ENCODE results near the gene MAML3. TPM values are rescaled to one million over a fixed set of nuclear protein-coding genes. Genes with fewer than 3 reads are reported as not detected.

The MAML3 gene
- total and polyA plus RNA-seq, 4 experiments from 2014 or later = 0.15 to 3.7 (median 1.7) TPM

DNA sequence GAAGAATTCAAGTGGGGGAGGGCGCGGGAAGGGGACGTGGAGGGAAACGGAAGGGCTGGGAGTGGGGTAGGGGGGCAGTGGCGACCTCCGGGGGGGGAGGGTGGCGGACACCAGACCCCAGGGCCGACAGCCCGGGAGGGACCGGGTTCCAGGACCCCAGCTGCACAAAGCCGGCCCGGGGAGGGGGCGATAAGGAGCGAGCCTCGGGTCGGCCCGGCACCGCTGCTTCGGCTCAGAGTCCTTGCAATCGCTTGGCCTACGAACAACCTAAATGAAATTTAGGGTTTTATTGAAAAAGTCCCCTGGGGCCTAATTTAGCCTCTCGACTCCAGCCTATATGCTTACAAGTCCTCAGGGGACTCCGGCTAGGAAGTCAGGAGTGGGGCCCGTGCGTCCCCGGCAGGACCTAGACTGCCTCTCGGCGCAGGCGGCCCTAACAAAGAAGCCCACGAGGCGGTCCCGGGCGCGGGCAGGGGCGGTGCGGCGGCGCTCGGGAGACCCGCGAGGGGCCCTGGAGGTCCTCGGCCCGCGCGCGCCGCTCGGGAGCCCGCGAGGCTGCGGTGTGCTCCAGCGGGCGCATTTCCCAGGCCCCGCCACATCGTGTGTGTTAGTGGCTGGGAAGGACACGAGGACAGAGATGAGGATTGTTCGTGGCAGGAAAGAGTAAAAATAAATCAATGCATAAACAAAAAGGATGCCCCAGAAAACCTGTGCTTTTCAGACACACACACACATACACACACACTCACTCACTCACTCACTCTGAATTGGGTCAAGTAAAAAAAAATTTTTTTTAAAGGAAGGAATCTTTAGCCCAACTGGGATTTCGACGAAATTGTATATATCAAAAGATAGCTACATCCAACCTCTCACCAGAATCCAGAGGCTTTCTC, 418.4 kb downstream of the MAML3 start:
- DNase-seq = no peak
- no peaks in the 10 kb centered on the region for H3K36me3 ChIP-seq (ENCODE audit: insufficient read depth, low read length)
- POLR2A ChIA-PET (ENCODE audit: partially characterized antibody) = no interaction called here
- peaks cover 4% of the 10 kb centered on the region for H3K27me3 ChIP-seq (ENCODE audit: insufficient read depth, low read length)
- CTCF ChIA-PET (ENCODE audit: partially characterized antibody) = interaction anchor here (0.6 to 1.2 kb wide), 2 partner anchors 14 to 625 kb away, joined by 3 read pairs; no protein-coding TSS in a partner anchor
- H3K9me3 ChIP-seq (ENCODE audit: control insufficient read depth in 1 of 2, low read length in 2 of 2) = no peaks in the 10 kb centered on the region
- H3K9me3 Mint-ChIP-seq = no peaks in the 10 kb centered on the region
- H3K27me3 Mint-ChIP-seq = peaks cover 38 to 45% of the 10 kb centered on the region in 2 donors
- H3K4me1 Mint-ChIP-seq = peaks cover 0 to 11% (median 8%) of the 10 kb centered on the region in 4 donors
- H3K4me3 Mint-ChIP-seq = peak overlapping the region; percentile 60 to 84 (median 68)
- H3K27ac Mint-ChIP-seq = peak overlapping the region in 1 of 7 donors; percentile 12
- peaks cover 14% of the 10 kb centered on the region for H3K4me1 ChIP-seq (ENCODE audit: insufficient read depth, low read length)
- intact Hi-C loops (cut with micrococcal nuclease) = loop anchor here (1.0 to 10.0 kb wide), 2 partner anchors 518 to 629 kb away; no protein-coding TSS in a partner anchor
- H3K36me3 Mint-ChIP-seq = no peaks in the 10 kb centered on the region
- no peak overlapping the region for H3K4me3 ChIP-seq (ENCODE audit: low read length in 2 of 2)
- no peak overlapping the region for H3K27ac ChIP-seq (ENCODE audit: low read depth, low read length)

DNA sequence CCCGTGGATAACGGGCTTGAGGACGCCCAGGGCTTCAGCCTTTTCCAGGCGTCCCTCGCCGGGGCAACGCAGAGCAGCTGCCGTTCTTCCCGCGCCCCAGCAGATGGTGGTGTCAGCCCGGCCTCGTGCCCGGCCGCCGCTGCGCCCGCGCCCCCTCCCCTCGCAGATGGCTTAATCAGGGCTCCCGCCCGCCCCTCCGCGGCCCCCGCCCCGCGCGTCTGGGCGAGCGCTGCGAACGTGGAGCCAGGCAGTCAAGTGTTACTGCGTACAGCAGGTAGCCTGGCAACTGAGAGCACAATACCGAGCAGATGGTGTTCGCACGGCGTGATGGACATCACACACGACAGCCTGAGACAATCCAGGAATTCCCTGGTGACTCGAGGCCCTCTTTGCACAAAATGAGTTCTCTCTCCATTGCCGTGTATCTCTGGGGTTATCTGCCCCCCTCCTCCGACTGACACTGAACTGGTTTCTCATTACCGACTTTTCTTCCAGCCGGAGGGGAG, 419.1 kb downstream of the MAML3 start:
- peaks cover 38 to 45% of the 10 kb centered on the region in 2 donors for H3K27me3 Mint-ChIP-seq
- H3K4me1 Mint-ChIP-seq = peaks cover 0 to 11% (median 8%) of the 10 kb centered on the region in 4 donors
- Histone ChIP-seq H3K4me3 (ENCODE audit: low read length in 2 of 2) (no peak overlapping the region), H3K36me3 (ENCODE audit: insufficient read depth, low read length) (no peaks in the 10 kb centered on the region), H3K4me1 (ENCODE audit: insufficient read depth, low read length) (peaks cover 14% of the 10 kb centered on the region), H3K27ac (ENCODE audit: low read depth, low read length) (no peak overlapping the region), H3K9me3 (ENCODE audit: control insufficient read depth in 1 of 2, low read length in 2 of 2) (no peaks in the 10 kb centered on the region), H3K27me3 (ENCODE audit: insufficient read depth, low read length) (peaks cover 4% of the 10 kb centered on the region)
- POLR2A ChIA-PET (ENCODE audit: partially characterized antibody) = no interaction called here
- peak overlapping the region in 1 of 7 donors; percentile 19 for H3K27ac Mint-ChIP-seq
- H3K9me3 Mint-ChIP-seq = no peaks in the 10 kb centered on the region
- intact Hi-C loops (cut with micrococcal nuclease) = loop anchor here (1.0 to 10.0 kb wide), 2 partner anchors 518 to 630 kb away; no protein-coding TSS in a partner anchor
- peak overlapping the region; percentile 60 to 84 (median 68) for H3K4me3 Mint-ChIP-seq
- peak; percentile 19 to 39 (median 25) for DNase-seq
- CTCF ChIA-PET (ENCODE audit: partially characterized antibody) = interaction anchor here (0.7 to 1.2 kb wide), 4 partner anchors 78 to 625 kb away, joined by 3 to 4 read pairs (median 3); no protein-coding TSS in a partner anchor
- no peaks in the 10 kb centered on the region for H3K36me3 Mint-ChIP-seq

DNA sequence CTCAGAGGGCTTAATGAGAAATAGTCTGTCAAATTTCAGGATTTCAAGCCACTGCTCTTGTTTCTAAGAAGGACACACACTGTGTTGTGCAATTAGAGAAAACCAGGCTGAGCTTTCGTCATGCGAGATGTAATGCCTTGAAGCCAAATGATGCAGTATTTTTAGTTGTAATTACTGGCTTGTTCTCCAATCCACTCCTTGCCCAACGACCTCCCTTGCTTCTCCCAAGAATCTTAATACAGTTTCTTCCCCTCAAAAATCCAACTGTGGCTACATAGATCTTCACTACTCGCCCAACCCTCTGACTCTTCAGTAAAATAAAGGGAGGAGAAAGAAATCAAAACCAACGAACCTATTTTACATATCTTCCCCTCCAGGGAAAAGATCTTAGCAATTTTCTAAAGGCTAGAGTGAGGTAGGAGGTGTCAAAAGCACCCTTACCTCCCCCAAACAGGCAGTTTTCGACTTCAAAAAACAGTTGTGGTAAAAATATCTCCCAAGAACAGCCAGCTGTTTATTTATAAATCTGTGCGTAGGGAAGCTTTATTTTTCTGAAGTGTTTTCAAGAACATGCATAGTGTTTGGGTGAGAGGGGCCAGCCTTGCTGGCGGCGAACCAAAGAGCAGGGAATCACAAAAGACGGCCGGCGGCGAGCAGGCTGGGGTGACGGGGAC, 419.6 kb downstream of the MAML3 start:
- no peaks in the 10 kb centered on the region for H3K36me3 ChIP-seq (ENCODE audit: insufficient read depth, low read length)
- DNase-seq = no peak
- POLR2A ChIA-PET (ENCODE audit: partially characterized antibody) = no interaction called here
- H3K9me3 ChIP-seq (ENCODE audit: control insufficient read depth in 1 of 2, low read length in 2 of 2) = no peaks in the 10 kb centered on the region
- intact Hi-C loops (cut with micrococcal nuclease) = loop anchor here (10.0 kb wide), 1 partner anchor 630 kb away; no protein-coding TSS in a partner anchor
- Mint-ChIP-seq H3K4me1 (peaks cover 0 to 11% (median 8%) of the 10 kb centered on the region in 4 donors), H3K36me3 (no peaks in the 10 kb centered on the region), H3K9me3 (no peaks in the 10 kb centered on the region), H3K27me3 (peaks cover 38 to 44% of the 10 kb centered on the region in 2 donors), H3K27ac (peak overlapping the region in 1 of 7 donors; percentile 59), H3K4me3 (peak overlapping the region in 7 of 8 donors; percentile 60 to 84 (median 71))
- H3K4me3 ChIP-seq (ENCODE audit: low read length in 2 of 2) = no peak overlapping the region
- H3K4me1 ChIP-seq (ENCODE audit: insufficient read depth, low read length) = peaks cover 14% of the 10 kb centered on the region
- no peak overlapping the region for H3K27ac ChIP-seq (ENCODE audit: low read depth, low read length)
- H3K27me3 ChIP-seq (ENCODE audit: insufficient read depth, low read length) = peaks cover 4% of the 10 kb centered on the region
- CTCF ChIA-PET (ENCODE audit: partially characterized antibody) = interaction anchor here (0.7 to 1.4 kb wide), 6 partner anchors 49 to 626 kb away, joined by 3 to 5 read pairs (median 4); no protein-coding TSS in a partner anchor

DNA sequence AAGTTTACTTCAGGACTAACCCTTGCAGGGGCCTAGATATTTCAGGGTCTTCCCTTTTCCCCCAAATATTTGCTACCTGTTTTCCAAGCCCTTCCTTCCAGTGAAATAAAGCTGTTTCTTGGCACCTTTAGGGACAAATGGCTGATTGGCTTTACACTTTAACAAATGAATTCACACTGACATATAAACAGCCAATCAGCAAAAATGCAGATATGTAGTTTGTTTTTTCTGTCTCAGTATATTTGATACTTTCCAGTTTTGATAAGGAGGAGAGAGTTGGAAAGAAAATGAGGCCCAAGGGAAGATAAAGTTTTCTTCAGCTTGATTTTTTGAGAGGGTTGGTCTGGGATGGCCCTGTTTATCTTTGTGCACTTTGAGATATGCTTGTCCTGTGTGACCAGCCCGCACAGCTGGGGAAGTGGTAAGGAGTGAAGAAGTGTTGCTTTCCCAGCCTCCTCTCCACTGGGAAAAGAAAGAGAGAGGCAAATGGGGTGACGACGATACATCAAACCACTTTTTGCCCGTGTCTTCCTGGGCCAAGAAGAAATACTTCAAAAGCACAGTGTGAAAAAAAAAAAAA, 420.9 kb downstream of the MAML3 start:
- peaks cover 0 to 11% (median 8%) of the 10 kb centered on the region in 4 donors for H3K4me1 Mint-ChIP-seq
- POLR2A ChIA-PET (ENCODE audit: partially characterized antibody) = no interaction called here

DNA sequence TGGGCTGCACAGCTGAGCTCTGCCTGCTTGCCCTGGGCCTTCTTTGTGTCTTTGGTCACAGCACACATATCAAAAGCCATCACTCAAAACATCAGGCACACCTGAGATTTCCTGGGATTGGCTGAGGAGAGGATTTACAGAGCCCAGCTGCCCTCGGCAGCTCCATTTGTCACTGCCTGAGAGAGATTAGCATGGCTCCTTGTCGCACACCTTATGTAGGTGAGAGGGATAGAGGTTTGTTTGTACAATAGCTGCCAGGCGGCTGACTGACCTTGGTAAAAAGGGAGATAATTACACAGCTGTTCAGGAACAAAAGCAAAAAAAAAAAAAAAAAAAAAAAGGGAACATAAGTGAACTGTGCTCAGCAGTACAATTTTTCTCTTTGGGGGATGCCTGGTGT, 425.1 kb downstream of the MAML3 start:
- Mint-ChIP-seq H3K4me1 (no peaks in the 10 kb centered on the region), H3K27me3 (peaks cover 5 to 13% of the 10 kb centered on the region in 2 donors), H3K27ac (no peak overlapping the region), H3K4me3 (peak overlapping the region in 1 of 8 donors; percentile 19), H3K9me3 (no peaks in the 10 kb centered on the region), H3K36me3 (peaks cover 0 to 5% of the 10 kb centered on the region in 2 donors)
- Histone ChIP-seq H3K36me3 (ENCODE audit: insufficient read depth, low read length) (no peaks in the 10 kb centered on the region), H3K27me3 (ENCODE audit: insufficient read depth, low read length) (no peaks in the 10 kb centered on the region), H3K27ac (ENCODE audit: low read depth, low read length) (no peak overlapping the region), H3K4me1 (ENCODE audit: insufficient read depth, low read length) (no peaks in the 10 kb centered on the region), H3K4me3 (ENCODE audit: low read length in 2 of 2) (no peak overlapping the region), H3K9me3 (ENCODE audit: control insufficient read depth in 1 of 2, low read length in 2 of 2) (no peaks in the 10 kb centered on the region)
- intact Hi-C loops (cut with micrococcal nuclease) = no loop called here
- POLR2A ChIA-PET (ENCODE audit: partially characterized antibody) = no interaction called here
- no peak for DNase-seq
- CTCF ChIA-PET (ENCODE audit: partially characterized antibody) = no interaction called here

More for the DNA sequence above, 420.9 kb downstream of the MAML3 start:
- peaks cover 4% of the 10 kb centered on the region for H3K27me3 ChIP-seq (ENCODE audit: insufficient read depth, low read length)
- H3K4me1 ChIP-seq (ENCODE audit: insufficient read depth, low read length) = peaks cover 14% of the 10 kb centered on the region
- intact Hi-C loops (cut with micrococcal nuclease) = loop anchor here (10.0 kb wide), 1 partner anchor 632 kb away; no protein-coding TSS in a partner anchor
- Mint-ChIP-seq H3K9me3 (no peaks in the 10 kb centered on the region), H3K27ac (no peak overlapping the region), H3K36me3 (peaks cover 0 to 5% of the 10 kb centered on the region in 2 donors), H3K4me3 (no peak overlapping the region), H3K27me3 (peaks cover 34 to 41% of the 10 kb centered on the region in 2 donors)
- DNase-seq = no peak
- no peak overlapping the region for H3K4me3 ChIP-seq (ENCODE audit: low read length in 2 of 2)
- no peaks in the 10 kb centered on the region for H3K9me3 ChIP-seq (ENCODE audit: control insufficient read depth in 1 of 2, low read length in 2 of 2)
- no peak overlapping the region for H3K27ac ChIP-seq (ENCODE audit: low read depth, low read length)
- CTCF ChIA-PET (ENCODE audit: partially characterized antibody) = interaction anchor here (0.7 to 1.4 kb wide), 5 partner anchors 48 to 870 kb away, joined by 3 to 5 read pairs (median 3); no protein-coding TSS in a partner anchor
- H3K36me3 ChIP-seq (ENCODE audit: insufficient read depth, low read length) = no peaks in the 10 kb centered on the region

DNA sequence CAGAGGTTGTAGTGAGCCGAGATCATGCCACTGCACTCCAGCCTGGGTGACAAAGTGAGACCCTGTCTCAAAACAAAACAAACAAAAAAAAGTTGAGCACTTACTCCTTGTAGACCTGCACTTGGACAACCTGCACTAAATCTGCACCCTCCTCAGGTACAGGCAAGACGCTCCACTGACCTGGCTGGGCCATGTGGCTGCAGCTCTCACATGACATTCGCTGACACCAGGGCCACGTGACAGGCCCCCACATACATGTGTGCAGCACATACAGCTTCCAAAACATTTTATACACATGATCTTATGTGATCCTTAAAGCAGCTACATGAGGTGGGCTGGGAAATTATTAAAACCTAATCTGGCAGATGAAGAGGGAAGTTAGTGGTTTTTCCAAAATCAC, 425.8 kb downstream of the MAML3 start:
- CTCF ChIA-PET (ENCODE audit: partially characterized antibody) = no interaction called here
- H3K27ac Mint-ChIP-seq = no peak overlapping the region
- POLR2A ChIA-PET (ENCODE audit: partially characterized antibody) = no interaction called here

More for the DNA sequence above, 425.8 kb downstream of the MAML3 start:
- Mint-ChIP-seq H3K4me1 (no peaks in the 10 kb centered on the region), H3K27me3 (peaks cover 4 to 8% of the 10 kb centered on the region in 2 donors), H3K9me3 (no peaks in the 10 kb centered on the region), H3K4me3 (no peak overlapping the region), H3K36me3 (peaks cover 0 to 5% of the 10 kb centered on the region in 2 donors)
- intact Hi-C loops (cut with micrococcal nuclease) = no loop called here
- DNase-seq = no peak
- H3K36me3 ChIP-seq (ENCODE audit: insufficient read depth, low read length) = no peaks in the 10 kb centered on the region
- H3K9me3 ChIP-seq (ENCODE audit: control insufficient read depth in 1 of 2, low read length in 2 of 2) = no peaks in the 10 kb centered on the region
- H3K27me3 ChIP-seq (ENCODE audit: insufficient read depth, low read length) = no peaks in the 10 kb centered on the region
- H3K4me1 ChIP-seq (ENCODE audit: insufficient read depth, low read length) = no peaks in the 10 kb centered on the region
- no peak overlapping the region for H3K27ac ChIP-seq (ENCODE audit: low read depth, low read length)
- H3K4me3 ChIP-seq (ENCODE audit: low read length in 2 of 2) = no peak overlapping the region
